22Rv1 (cell line): Measurements from ENCODE around the gene ARHGAP45.

Experiments
- CTCF ChIP-seq: fragments of 450-650 bp; IDR thresholded peaks from 2 replicates; pipeline ENCODE4 v1.5.1; 2017; ENCODE audit warnings: mild to moderate bottlenecking
- ZFX ChIP-seq: fragments of 450-650 bp; IDR thresholded peaks from 2 replicates; pipeline ENCODE4 v1.6.1; 2017; ENCODE audit warnings: antibody characterized with exemption, borderline replicate concordance

GRCh38 chr19:1057176-1057855 is 9.7 kb upstream of the ARHGAP45 start:
- TF ChIP-seq CTCF (no peak), ZFX (no peak)
